A673 (cell line): ENCODE results near the gene RASA3. TPM values are rescaled to one million over a fixed set of nuclear protein-coding genes. Genes with fewer than 3 reads are reported as not detected.

Experiments used
- BruUV-seq: library from RNA; stranded (reverse); fragments of 400-500 nt; replicated peaks from 2 replicates; lab custom pipeline; 2021; lab: Mats Ljungman, UMichigan
- CTCF ChIA-PET: fragments of 300-600 bp; sonication (Branson Sonifier 250); formaldehyde crosslinking; loops from one replicate; lab custom pipeline; 2022; ENCODE audit warnings: antibody characterized with exemption; lab: Charles Lee
- POLR2A ChIA-PET: fragments of 300-600 bp; sonication (Branson Sonifier 250); formaldehyde crosslinking; loops from one replicate; lab custom pipeline; 2022; ENCODE audit warnings: antibody characterized with exemption; ENCODE audit not compliant: low non-redundant PET; lab: Charles Lee
- DNase-seq: peaks from one replicate; pipeline ENCODE4 v3.0.0-alpha.2; 2015; ENCODE audit warnings: low spot score
- H3K27ac ChIP-seq: fragments of 200-600 bp; sonication (generic); 2 replicates; pipeline ENCODE4 v1.5.1; 2016; ENCODE audit warnings: mixed run types, low read depth, mild to moderate bottlenecking, mixed read lengths, antibody characterized with exemption, low read length; ENCODE audit not compliant: poor library complexity, severe bottlenecking
- H3K27me3 ChIP-seq: fragments of 200-600 bp; sonication (generic); replicated peaks from 2 replicates; pipeline ENCODE4 v1.6.1; 2017; ENCODE audit warnings: mixed run types, low read depth, mild to moderate bottlenecking, mixed read lengths, antibody characterized with exemption, low read length; ENCODE audit not compliant: insufficient read depth, poor library complexity
- H3K36me3 ChIP-seq: fragments of 200-600 bp; sonication (generic); 2 replicates; pipeline ENCODE4 v1.6.1; 2016; ENCODE audit warnings: mixed run types, mild to moderate bottlenecking, mixed read lengths, antibody characterized with exemption, low read length; ENCODE audit not compliant: insufficient read depth, poor library complexity, severe bottlenecking
- H3K4me1 ChIP-seq: fragments of 200-600 bp; sonication (generic); 2 replicates; pipeline ENCODE4 v1.6.1; 2017; ENCODE audit warnings: mixed run types, mild to moderate bottlenecking, mixed read lengths, antibody characterized with exemption, low read length; ENCODE audit not compliant: insufficient read depth, poor library complexity, severe bottlenecking
- H3K4me3 ChIP-seq: fragments of 200-600 bp; sonication (generic); 2 replicates; pipeline ENCODE4 v1.5.1; 2016; ENCODE audit warnings: low read depth, mixed run types, mild to moderate bottlenecking, mixed read lengths, low read length; ENCODE audit not compliant: poor library complexity, severe bottlenecking
- H3K9me3 ChIP-seq: fragments of 200-600 bp; sonication (generic); 2 replicates; pipeline ENCODE4 v1.6.1; 2016; ENCODE audit warnings: mixed run types, low read depth, mild to moderate bottlenecking, mixed read lengths, antibody characterized with exemption, low read length; ENCODE audit not compliant: poor library complexity, severe bottlenecking
- EZH2 ChIP-seq: fragments of 200-600 bp; sonication (generic); IDR thresholded peaks from 2 replicates; pipeline ENCODE4 v1.6.1; 2017; ENCODE audit warnings: borderline replicate concordance, low read depth, mild to moderate bottlenecking, mixed read lengths, antibody characterized with exemption, low read length; ENCODE audit not compliant: poor library complexity, severe bottlenecking
- intact Hi-C: fragments of 100-400 bp; cut with micrococcal nuclease; formaldehyde crosslinking; loops from one replicate; pipeline ENCODE4 v1.10.0; 2022; ENCODE audit not compliant: unreplicated experiment
- total RNA-seq: library from RNA; stranded (reverse); gene quantifications from 2 replicates; pipeline ENCODE4 v1.2.3, GENCODE V29; 2021
- TF ChIP-seq, protein P1 (sequence below): fragments of 300-800, 200-600 bp; sonication (generic); conservative IDR thresholded peaks from 2 replicates; pipeline ENCODE4 v1.5.1; 2017; ENCODE audit warnings: low read depth, mild to moderate bottlenecking, antibody characterized with exemption, low read length, moderate library complexity, mixed read lengths

The RASA3 gene
- total RNA-seq, 1 experiment from 2014 or later = 22.1 TPM

DNA sequence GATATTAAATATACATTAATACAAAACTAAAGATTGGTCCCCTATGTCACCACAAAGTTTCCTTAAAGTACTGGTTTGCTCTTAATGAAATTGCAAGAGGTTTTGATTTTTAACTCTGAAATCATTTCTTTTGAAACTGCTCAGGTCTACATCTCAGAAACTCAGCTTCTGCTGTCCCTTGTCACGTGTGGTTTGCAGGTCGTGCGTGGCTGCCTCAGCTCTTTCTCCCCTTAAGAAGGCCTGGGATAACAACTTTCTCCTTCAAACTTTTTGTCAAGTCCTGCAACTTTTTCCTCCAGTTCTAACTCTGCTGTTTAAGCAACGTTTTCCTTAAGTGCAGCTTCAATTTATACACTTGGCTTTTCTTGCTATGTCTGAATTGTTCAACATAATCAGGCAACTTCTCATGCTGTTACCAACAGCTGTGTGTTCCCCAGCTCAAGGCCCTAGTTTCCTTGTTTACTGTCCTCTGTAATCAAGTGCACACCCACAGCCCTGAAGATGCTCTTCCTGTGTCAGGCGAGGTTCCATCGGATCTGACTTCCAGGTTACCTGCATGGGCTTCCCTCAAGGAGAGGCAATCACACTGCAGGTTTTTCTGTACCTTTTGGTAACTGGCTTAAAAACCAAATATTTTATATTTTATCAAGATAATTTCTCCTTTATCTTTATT is 172.0 kb downstream of the RASA3 start:
- Histone ChIP-seq H3K27ac (no peak overlapping the region), H3K4me3 (no peak overlapping the region), H3K36me3 (no peaks in the 10 kb centered on the region), H3K27me3 (no peaks in the 10 kb centered on the region), H3K4me1 (no peaks in the 10 kb centered on the region), H3K9me3 (peaks cover 15% of the 10 kb centered on the region)
- CTCF ChIA-PET = no interaction called here
- intact Hi-C loops = no loop called here
- no TSS peak for BruUV-seq
- POLR2A ChIA-PET = no interaction called here
- TF ChIP-seq EZH2 = no peak
- TF ChIP-seq, protein P1, sequence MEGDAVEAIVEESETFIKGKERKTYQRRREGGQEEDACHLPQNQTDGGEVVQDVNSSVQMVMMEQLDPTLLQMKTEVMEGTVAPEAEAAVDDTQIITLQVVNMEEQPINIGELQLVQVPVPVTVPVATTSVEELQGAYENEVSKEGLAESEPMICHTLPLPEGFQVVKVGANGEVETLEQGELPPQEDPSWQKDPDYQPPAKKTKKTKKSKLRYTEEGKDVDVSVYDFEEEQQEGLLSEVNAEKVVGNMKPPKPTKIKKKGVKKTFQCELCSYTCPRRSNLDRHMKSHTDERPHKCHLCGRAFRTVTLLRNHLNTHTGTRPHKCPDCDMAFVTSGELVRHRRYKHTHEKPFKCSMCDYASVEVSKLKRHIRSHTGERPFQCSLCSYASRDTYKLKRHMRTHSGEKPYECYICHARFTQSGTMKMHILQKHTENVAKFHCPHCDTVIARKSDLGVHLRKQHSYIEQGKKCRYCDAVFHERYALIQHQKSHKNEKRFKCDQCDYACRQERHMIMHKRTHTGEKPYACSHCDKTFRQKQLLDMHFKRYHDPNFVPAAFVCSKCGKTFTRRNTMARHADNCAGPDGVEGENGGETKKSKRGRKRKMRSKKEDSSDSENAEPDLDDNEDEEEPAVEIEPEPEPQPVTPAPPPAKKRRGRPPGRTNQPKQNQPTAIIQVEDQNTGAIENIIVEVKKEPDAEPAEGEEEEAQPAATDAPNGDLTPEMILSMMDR = no peak
- no peak for DNase-seq

DNA sequence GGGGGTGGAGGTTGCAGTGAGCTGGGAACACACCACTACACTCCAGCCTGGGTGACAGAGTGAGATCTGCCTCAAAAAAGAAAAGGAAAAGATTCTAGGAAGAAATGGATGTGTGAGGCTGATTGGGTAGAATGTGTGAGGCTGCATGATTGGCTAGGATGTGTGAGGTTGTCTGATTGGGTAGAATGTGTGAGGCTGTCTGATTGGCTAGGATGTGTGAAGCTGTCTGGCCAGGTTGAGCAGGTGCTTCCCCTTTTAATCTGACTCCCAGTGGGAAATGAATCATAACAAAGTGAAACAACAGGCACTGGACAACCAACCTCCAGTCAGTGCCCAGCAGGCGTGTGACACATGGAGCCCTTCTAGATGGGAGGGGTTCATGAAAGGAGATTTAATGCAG is 173.2 kb downstream of the RASA3 start:
- Histone ChIP-seq H3K36me3 (no peaks in the 10 kb centered on the region), H3K27me3 (no peaks in the 10 kb centered on the region), H3K4me1 (no peaks in the 10 kb centered on the region), H3K27ac (no peak overlapping the region), H3K9me3 (peaks cover 15% of the 10 kb centered on the region), H3K4me3 (no peak overlapping the region)
- TF ChIP-seq EZH2 = no peak
- TF ChIP-seq, protein P1 = no peak
- BruUV-seq = no TSS peak
- POLR2A ChIA-PET = no interaction called here
- CTCF ChIA-PET = no interaction called here
- no peak for DNase-seq
- intact Hi-C loops = no loop called here

DNA sequence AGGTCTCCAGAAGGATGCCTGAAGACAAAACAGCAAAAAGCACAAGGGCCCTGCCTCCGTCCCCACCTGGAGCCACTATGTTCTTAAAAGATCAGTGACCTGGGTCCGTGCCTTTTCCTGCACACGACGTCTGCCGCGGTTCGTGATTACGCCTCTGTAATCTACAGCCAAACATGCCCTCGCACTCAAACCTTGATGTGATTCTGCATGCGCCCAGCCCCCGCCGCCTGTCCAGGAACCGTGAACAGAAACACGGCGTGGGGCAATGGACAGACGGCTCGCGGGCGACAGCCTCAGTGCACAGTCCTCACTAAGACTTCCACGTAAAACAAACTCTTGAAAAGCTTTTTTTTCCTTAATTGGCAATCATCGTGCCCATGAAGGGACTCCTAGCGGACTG is 174.1 kb downstream of the RASA3 start:
- no peak for DNase-seq
- ChIA-PET POLR2A (no interaction called here), CTCF (no interaction called here)
- Histone ChIP-seq H3K36me3 (no peaks in the 10 kb centered on the region), H3K9me3 (peaks cover 15% of the 10 kb centered on the region), H3K4me3 (no peak overlapping the region), H3K27me3 (no peaks in the 10 kb centered on the region), H3K27ac (no peak overlapping the region), H3K4me1 (no peaks in the 10 kb centered on the region)
- no TSS peak for BruUV-seq
- TF ChIP-seq, protein P1 = no peak
- no peak for TF ChIP-seq EZH2
- intact Hi-C loops = no loop called here
